Nephron progenitor cell (in vitro differentiated cells): ENCODE measurements around the gene FLII.

Source experiments
- DNase-seq: peaks from one replicate; pipeline ENCODE4 v3.0.0; 2021
- H3K27ac Mint-ChIP-seq: 2 replicates; pipeline ENCODE4 v1.8.0; 2021; ENCODE audit warnings: mild to moderate bottlenecking, moderate library complexity, mixed read lengths
- H3K27me3 Mint-ChIP-seq: 2 replicates; pipeline ENCODE4 v1.8.0; 2021; ENCODE audit warnings: mild to moderate bottlenecking, low read depth, mixed read lengths; ENCODE audit not compliant: poor library complexity
- H3K36me3 Mint-ChIP-seq: 2 replicates; pipeline ENCODE4 v1.8.0; 2021; ENCODE audit warnings: low read depth, mixed read lengths
- H3K4me1 Mint-ChIP-seq: 2 replicates; pipeline ENCODE4 v1.8.0; 2021; ENCODE audit warnings: mixed read lengths
- H3K4me3 Mint-ChIP-seq: 2 replicates; pipeline ENCODE4 v1.8.0; 2021; ENCODE audit warnings: mild to moderate bottlenecking, moderate library complexity, mixed read lengths
- H3K9me3 Mint-ChIP-seq: 2 replicates; pipeline ENCODE4 v1.8.0; 2021; ENCODE audit warnings: mild to moderate bottlenecking, moderate library complexity, mixed read lengths
- TF ChIP-seq, protein P1 (sequence below): fragments of 200-600 bp; sonication (generic); IDR thresholded peaks from 2 replicates; pipeline ENCODE4 v1.5.0; 2021; ENCODE audit warnings: antibody characterized with exemption

Gene FLII

DNA sequence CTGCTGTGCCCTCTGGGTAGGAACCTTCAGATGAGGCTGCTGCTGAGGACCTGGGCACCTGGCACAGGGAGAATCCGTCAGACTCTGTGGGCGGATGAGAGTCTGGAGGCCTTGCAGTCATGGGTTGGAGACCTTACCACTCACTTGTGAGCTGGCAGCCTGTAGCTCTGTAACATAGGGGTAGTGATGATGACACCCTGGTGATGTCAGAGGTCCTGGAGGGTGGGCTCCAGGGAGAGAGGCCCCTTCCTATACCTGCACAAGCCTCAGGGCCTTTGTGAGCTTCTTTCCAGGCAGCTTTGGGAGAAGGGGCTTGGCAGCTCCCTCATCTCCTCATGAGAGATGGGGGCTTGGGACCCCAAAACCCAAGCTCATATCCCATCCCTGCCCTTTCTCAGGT is 3.6 kb upstream of the FLII start:
- TF ChIP-seq, protein P1, sequence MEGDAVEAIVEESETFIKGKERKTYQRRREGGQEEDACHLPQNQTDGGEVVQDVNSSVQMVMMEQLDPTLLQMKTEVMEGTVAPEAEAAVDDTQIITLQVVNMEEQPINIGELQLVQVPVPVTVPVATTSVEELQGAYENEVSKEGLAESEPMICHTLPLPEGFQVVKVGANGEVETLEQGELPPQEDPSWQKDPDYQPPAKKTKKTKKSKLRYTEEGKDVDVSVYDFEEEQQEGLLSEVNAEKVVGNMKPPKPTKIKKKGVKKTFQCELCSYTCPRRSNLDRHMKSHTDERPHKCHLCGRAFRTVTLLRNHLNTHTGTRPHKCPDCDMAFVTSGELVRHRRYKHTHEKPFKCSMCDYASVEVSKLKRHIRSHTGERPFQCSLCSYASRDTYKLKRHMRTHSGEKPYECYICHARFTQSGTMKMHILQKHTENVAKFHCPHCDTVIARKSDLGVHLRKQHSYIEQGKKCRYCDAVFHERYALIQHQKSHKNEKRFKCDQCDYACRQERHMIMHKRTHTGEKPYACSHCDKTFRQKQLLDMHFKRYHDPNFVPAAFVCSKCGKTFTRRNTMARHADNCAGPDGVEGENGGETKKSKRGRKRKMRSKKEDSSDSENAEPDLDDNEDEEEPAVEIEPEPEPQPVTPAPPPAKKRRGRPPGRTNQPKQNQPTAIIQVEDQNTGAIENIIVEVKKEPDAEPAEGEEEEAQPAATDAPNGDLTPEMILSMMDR, result no peak
- Mint-ChIP-seq H3K9me3 (no peaks in the 10 kb centered on the region), H3K4me1 (peaks cover 37% of the 10 kb centered on the region), H3K27me3 (no peaks in the 10 kb centered on the region), H3K36me3 (peaks cover 6% of the 10 kb centered on the region), H3K4me3 (peak overlapping the region; percentile 84), H3K27ac (no peak overlapping the region)
- no peak for DNase-seq

DNA sequence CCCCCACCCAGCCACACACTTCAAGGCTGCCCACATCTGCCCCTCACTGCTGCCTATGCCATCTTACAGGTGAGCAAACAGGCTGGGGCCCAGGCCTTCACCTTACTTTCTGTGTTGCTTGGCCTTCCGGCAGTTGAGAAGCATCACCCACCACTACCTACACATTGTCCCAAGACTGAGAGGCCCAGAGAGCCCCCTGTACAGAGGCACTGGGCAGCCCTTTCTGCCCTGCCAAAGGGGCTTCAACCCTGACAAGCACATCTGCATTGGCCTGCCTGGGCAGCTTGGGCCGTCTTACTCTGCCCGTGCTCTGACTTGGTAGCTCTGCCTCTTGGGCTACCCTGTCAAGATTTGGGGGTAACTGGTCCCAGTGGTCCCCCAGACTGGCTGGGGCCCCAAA is 3.1 kb upstream of the FLII start:
- Mint-ChIP-seq H3K4me3 (peak overlapping the region; percentile 84), H3K9me3 (no peaks in the 10 kb centered on the region), H3K4me1 (peaks cover 37% of the 10 kb centered on the region), H3K36me3 (peaks cover 6% of the 10 kb centered on the region), H3K27me3 (no peaks in the 10 kb centered on the region), H3K27ac (no peak overlapping the region)
- TF ChIP-seq, protein P1, result no peak
- DNase-seq, result no peak

DNA sequence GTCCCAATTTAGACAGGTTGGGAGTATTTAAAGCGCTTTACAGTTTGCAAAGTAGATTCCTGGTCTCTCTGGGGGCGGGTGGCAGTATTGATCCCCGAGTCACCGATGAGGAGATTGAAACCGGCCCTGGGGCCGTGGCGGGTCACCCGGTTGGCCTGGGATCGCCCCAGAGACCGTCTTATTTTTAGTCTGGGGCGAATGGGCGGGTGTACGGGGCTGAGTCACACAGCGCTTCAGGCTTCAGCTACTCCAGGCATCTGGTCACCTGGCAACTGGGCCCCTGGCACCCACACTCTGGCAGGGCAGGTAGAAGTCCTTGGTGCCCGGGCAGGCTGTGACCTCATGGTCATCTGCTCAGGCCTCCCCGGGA is 2.6 kb upstream of the FLII start:
- peaks cover 6% of the 10 kb centered on the region for H3K36me3 Mint-ChIP-seq
- H3K9me3 Mint-ChIP-seq, result no peaks in the 10 kb centered on the region
- peak overlapping the region; percentile 51 for H3K27ac Mint-ChIP-seq
- DNase-seq, result no peak
- no peaks in the 10 kb centered on the region for H3K27me3 Mint-ChIP-seq
- TF ChIP-seq, protein P1, result no peak
- peak overlapping the region; percentile 84 for H3K4me3 Mint-ChIP-seq
- peaks cover 40% of the 10 kb centered on the region for H3K4me1 Mint-ChIP-seq

DNA sequence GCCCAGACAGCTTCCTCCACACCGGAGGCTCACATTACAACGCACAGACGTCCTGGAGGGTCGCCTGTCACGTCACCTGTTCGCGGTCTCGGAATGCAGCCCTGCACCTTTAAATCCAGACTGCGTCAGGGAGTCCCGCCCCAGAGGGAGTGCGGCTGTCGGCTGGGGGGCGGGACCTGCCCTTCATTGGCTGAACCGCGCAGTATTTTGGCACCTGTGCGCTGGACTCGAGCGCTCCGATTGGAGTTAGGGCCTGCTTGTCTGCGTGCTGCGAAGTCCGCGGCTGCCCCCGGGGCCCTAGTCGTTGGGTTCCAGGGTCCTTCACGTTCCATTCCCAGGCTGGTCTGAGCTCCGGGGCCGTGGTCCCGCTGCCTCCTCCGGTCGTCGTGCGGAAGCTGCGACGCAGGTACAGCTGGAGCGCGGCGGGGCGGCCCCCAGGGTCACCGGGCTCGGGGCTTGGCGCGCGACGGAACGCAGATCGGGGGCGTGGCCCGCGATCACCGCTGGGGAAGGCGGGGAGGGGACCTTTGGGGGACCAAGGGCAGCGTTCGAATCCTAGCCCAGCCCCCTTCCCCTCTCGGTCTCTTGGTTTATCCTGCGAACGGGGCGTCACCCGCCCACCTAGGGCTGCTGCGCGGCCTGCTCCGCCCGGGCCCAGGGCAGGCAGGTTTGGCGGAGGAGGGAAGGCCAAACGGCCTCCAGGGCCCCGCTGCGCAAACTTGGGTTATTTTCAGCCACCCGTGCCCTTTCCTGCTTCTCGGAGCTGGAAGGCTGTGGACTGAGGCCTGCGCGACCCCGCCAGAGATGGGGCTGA is 2.0 kb upstream of the FLII start, which contains the start of gene MIEF2:
TSS of gene MIEF2 (plus strand) at position 331 of the 814 bp plus-strand sequence. CDS start 2,059 bp downstream, outside the sequence.
- Mint-ChIP-seq H3K27me3 (no peaks in the 10 kb centered on the region), H3K27ac (peak within 1 kb of the TSS; percentile 51), H3K4me3 (peak within 1 kb of the TSS; percentile 84), H3K36me3 (peaks cover 6% of the 10 kb centered on the region), H3K9me3 (no peaks in the 10 kb centered on the region), H3K4me1 (peaks cover 42% of the 10 kb centered on the region)
- DNase-seq, result peak; percentile 91
- TF ChIP-seq, protein P1, result no peak

DNA sequence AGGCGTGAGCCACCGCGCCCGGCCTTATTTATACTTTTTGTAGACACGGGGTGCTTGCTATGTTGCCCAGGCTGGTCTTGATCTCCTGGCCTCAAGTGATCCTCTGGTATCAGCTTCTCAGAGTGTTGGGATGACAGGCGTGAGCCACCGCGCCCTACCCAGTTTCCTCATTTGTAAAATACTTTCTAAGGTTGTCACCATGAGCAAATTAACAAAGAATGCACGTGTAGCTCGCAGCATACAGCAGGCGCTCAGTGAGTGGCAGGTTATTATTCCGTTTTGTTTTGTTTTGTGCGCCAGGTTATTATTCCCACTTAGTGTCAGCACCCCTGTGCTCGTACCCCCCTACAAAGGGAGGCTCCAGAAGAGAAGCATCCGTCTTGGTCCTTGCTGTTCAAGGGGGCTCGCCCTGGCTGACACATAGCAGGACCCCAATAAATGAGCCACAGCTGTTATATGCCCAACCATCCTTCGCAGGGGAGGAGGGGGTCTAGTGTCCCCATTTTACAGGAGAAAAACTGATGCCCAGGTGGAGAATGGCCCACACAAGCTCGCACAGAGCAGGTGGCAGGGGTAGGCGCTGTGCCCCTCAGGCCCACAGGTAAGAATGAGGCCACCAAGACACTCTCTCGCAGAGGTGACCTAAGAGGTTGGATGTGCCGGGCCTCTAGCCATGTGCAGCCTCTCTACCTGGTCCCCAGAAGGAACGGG is 1.2 kb upstream of the FLII start:
- H3K27ac Mint-ChIP-seq, result no peak overlapping the region

More for the DNA sequence above, 1.2 kb upstream of the FLII start:
- H3K36me3 Mint-ChIP-seq, result peaks cover 6% of the 10 kb centered on the region
- peaks cover 42% of the 10 kb centered on the region for H3K4me1 Mint-ChIP-seq
- H3K27me3 Mint-ChIP-seq, result no peaks in the 10 kb centered on the region
- no peaks in the 10 kb centered on the region for H3K9me3 Mint-ChIP-seq
- DNase-seq, result no peak
- TF ChIP-seq, protein P1, result no peak
- H3K4me3 Mint-ChIP-seq, result peak overlapping the region; percentile 84
